ENCODE results near the gene OTOG. TPM values are rescaled to one million over a fixed set of nuclear protein-coding genes. Genes with fewer than 3 reads are reported as not detected.
A peak's percentile ranks its signal among the peaks of the same experiment; 100 is the strongest.

The OTOG gene
- total RNA-seq, 1 experiment from 2014 or later: 0.35 TPM

GRCh38 chr11:17575431-17576425, 28.7 kb downstream of the OTOG start:
- H3K18ac ChIP-seq (ENCODE audit: insufficient read length, low read depth, low read length): no peak overlapping the region
- no peak for TF ChIP-seq CTCF (conservative IDR thresholded peaks at IDR 0.05)
- H2BK20ac ChIP-seq (ENCODE audit: low read depth, low read length, poor library complexity, severe bottlenecking): no peak overlapping the region
- H2AFZ ChIP-seq (ENCODE audit: low read length): no peak overlapping the region
- no peak overlapping the region for H2BK15ac ChIP-seq (ENCODE audit: low read depth, low read length)
- H2BK120ac ChIP-seq (ENCODE audit: low read depth, low read length, poor library complexity, severe bottlenecking): no peak overlapping the region
- H4K5ac ChIP-seq (ENCODE audit: insufficient read length, low read depth, low read length): no peak overlapping the region
- Mint-ChIP-seq H3K4me3 (no peak overlapping the region), H3K4me1 (peaks cover 18 to 37% of the 10 kb centered on the region in 2 experiments), H3K9me3 (no peaks in the 10 kb centered on the region), H3K27ac (no peak overlapping the region), H3K27me3 (ENCODE audit: low read depth) (peaks cover 7% of the 10 kb centered on the region), H3K36me3 (ENCODE audit: insufficient read depth in 1 of 3, low read depth in 3 of 3) (no peaks in the 10 kb centered on the region)
- no peak overlapping the region for H4K8ac ChIP-seq (replicated peaks; ENCODE audit: insufficient read length, low read depth, low read length)
- H3K23me2 ChIP-seq (ENCODE audit: insufficient read length, low read depth, low read length, poor library complexity, severe bottlenecking): no peaks in the 10 kb centered on the region
- no peak overlapping the region for H3K4me2 ChIP-seq (ENCODE audit: insufficient read depth, insufficient read length, low read length)
- no CpG with 5 or more reads among the region's 16 CpGs for WGBS (ENCODE audit: extremely low coverage, insufficient read length, low lambda C conversion rate)
- no peak overlapping the region for H3K27ac ChIP-seq (ENCODE audit: insufficient read length, low read depth, low read length)
- no peak overlapping the region for H2BK12ac ChIP-seq (ENCODE audit: insufficient read length, low read depth, low read length)
- DNase-seq: peak; percentile 24
- no peaks in the 10 kb centered on the region for H4K20me1 ChIP-seq (ENCODE audit: control insufficient read depth, insufficient read depth, insufficient read length)
- H2AK5ac ChIP-seq (ENCODE audit: insufficient read length, low read length): no peak overlapping the region
- H3K79me2 ChIP-seq (ENCODE audit: insufficient read depth, low read length): no peaks in the 10 kb centered on the region
- H3K23ac ChIP-seq (ENCODE audit: insufficient read length, low read depth, low read length): no peak overlapping the region
- no peak overlapping the region for H3K4ac ChIP-seq (ENCODE audit: low read depth, low read length)
- H3K27me3 ChIP-seq (ENCODE audit: insufficient read depth, low read length): no peaks in the 10 kb centered on the region
- H3K9me3 ChIP-seq (ENCODE audit: control insufficient read depth, low read depth, low read length): no peaks in the 10 kb centered on the region
- H3K79me1 ChIP-seq (ENCODE audit: insufficient read depth, low read depth, low read length, poor library complexity, severe bottlenecking): no peaks in the 10 kb centered on the region
- H3T11ph ChIP-seq (ENCODE audit: low read length): no peak overlapping the region
- peak overlapping the region; percentile 1; the same call in 1 of the 2 replicates for H3K14ac ChIP-seq (ENCODE audit: insufficient read depth, low read length)
- H4K91ac ChIP-seq (ENCODE audit: insufficient read length, low read depth, low read length): no peak overlapping the region
- no peak overlapping the region for H3K9ac ChIP-seq (ENCODE audit: extremely low read depth, insufficient read length, low read length)
- H2BK5ac ChIP-seq (ENCODE audit: insufficient read length, low read length): no peak overlapping the region
- no peaks in the 10 kb centered on the region for H3K4me1 ChIP-seq (ENCODE audit: insufficient read depth, low read length)
- no peak overlapping the region for H3K56ac ChIP-seq (ENCODE audit: insufficient read length, low read depth, low read length)
